ENCODE results near the gene PATZ1.

DNA sequence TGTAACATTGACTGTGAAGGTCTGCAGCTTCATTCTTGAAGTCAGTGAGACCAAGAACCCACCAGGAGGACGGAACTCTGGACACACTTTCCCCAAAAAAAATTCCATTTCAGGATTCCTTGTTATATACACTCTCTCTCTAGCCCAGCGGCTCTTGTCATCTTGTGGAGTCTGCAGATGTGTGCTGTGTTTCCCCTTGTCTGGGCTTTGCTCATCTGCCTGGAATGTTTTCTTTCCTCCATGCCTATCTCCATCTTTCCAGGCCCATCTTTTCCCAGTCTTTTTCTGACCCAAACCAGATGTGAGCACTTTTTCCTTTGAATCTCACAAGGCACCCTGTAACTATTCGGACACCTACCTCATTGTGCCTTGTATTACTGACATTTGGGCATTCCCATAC lies 48.2 kb upstream of the PATZ1 start:
- TF ChIP-seq, protein P1, sequence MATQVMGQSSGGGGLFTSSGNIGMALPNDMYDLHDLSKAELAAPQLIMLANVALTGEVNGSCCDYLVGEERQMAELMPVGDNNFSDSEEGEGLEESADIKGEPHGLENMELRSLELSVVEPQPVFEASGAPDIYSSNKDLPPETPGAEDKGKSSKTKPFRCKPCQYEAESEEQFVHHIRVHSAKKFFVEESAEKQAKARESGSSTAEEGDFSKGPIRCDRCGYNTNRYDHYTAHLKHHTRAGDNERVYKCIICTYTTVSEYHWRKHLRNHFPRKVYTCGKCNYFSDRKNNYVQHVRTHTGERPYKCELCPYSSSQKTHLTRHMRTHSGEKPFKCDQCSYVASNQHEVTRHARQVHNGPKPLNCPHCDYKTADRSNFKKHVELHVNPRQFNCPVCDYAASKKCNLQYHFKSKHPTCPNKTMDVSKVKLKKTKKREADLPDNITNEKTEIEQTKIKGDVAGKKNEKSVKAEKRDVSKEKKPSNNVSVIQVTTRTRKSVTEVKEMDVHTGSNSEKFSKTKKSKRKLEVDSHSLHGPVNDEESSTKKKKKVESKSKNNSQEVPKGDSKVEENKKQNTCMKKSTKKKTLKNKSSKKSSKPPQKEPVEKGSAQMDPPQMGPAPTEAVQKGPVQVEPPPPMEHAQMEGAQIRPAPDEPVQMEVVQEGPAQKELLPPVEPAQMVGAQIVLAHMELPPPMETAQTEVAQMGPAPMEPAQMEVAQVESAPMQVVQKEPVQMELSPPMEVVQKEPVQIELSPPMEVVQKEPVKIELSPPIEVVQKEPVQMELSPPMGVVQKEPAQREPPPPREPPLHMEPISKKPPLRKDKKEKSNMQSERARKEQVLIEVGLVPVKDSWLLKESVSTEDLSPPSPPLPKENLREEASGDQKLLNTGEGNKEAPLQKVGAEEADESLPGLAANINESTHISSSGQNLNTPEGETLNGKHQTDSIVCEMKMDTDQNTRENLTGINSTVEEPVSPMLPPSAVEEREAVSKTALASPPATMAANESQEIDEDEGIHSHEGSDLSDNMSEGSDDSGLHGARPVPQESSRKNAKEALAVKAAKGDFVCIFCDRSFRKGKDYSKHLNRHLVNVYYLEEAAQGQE (IDR thresholded peaks at IDR 0.05; ENCODE audit: insufficient read depth in 1 of 2, low read depth in 2 of 2, low read length in 1 of 2) = no peak
- TF ChIP-seq, protein P2, sequence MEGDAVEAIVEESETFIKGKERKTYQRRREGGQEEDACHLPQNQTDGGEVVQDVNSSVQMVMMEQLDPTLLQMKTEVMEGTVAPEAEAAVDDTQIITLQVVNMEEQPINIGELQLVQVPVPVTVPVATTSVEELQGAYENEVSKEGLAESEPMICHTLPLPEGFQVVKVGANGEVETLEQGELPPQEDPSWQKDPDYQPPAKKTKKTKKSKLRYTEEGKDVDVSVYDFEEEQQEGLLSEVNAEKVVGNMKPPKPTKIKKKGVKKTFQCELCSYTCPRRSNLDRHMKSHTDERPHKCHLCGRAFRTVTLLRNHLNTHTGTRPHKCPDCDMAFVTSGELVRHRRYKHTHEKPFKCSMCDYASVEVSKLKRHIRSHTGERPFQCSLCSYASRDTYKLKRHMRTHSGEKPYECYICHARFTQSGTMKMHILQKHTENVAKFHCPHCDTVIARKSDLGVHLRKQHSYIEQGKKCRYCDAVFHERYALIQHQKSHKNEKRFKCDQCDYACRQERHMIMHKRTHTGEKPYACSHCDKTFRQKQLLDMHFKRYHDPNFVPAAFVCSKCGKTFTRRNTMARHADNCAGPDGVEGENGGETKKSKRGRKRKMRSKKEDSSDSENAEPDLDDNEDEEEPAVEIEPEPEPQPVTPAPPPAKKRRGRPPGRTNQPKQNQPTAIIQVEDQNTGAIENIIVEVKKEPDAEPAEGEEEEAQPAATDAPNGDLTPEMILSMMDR (IDR thresholded peaks at IDR 0.05) = no peak
- TF ChIP-seq SIN3A (IDR thresholded peaks at IDR 0.05; ENCODE audit: borderline replicate concordance, insufficient read depth, low read depth, low read length) = no peak
- TF ChIP-seq POLR2AphosphoS5 (IDR thresholded peaks at IDR 0.05; ENCODE audit: low read depth, low read length) = no peak

Data from Panc1 (cell line).